GM21447 (cell line): Measurements from ENCODE around the gene WWC2.
"Not testable (repeated sequence)": the region's sequence is repeated elsewhere in the genome, so short reads cannot be mapped to it uniquely, and the experiment has no call there.

ENCODE experiments used
- ATAC-seq: cut with Tn5 transposase; IDR thresholded peaks from one replicate; pipeline ENCODE4 v1.9.1; 2021; ENCODE audit not compliant: unreplicated experiment

WWC2 gene

GRCh38 chr4:183326387-183326786, 227.3 kb downstream of the WWC2 start:
- not testable (repeated sequence) for ATAC-seq

- ATAC-seq: no peak
Observed at GRCh38 chr4:183326853-183327252, 227.8 kb downstream of the WWC2 start.

- no peak for ATAC-seq
Observed at GRCh38 chr4:183327827-183328226, 228.8 kb downstream of the WWC2 start.

DNA sequence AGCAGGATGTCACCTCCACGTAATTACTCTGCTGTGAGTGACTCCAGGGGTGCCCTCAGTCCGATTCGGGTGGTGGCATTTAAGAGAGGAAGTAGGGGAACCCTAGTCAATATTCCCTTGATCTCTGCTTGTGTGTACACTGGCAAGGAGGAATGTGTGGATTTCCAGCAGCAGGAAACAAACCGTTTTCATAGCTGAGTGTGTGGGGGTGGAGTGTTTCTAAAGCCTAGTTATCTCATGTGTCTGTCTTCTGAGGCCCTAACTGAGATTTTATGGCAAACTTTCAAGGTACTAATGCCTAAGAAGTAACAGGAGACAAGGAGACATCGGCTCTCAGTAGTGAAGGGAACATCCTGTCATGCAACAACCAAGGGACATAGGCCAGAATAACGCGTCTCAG, 229.8 kb downstream of the WWC2 start:
- ATAC-seq: no peak

DNA sequence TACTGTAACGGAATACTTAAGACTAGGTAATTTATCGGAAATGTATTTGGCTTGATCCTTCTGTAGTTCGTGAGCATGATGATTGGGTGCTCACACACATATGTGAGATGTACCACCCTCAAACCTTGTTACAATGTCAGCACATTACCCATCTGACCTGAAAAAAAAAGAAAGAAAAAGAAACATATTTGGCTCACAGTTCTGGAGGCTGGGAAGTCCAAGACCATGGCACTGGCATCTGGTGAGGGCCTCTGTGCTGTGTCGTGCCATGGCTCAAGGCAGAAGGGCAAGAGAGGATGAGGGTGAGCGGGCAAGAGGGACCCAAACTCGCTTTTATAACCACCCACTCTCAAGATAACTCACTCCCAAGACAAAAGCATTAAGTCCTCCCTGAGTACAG, 230.2 kb downstream of the WWC2 start:
- no peak for ATAC-seq

DNA sequence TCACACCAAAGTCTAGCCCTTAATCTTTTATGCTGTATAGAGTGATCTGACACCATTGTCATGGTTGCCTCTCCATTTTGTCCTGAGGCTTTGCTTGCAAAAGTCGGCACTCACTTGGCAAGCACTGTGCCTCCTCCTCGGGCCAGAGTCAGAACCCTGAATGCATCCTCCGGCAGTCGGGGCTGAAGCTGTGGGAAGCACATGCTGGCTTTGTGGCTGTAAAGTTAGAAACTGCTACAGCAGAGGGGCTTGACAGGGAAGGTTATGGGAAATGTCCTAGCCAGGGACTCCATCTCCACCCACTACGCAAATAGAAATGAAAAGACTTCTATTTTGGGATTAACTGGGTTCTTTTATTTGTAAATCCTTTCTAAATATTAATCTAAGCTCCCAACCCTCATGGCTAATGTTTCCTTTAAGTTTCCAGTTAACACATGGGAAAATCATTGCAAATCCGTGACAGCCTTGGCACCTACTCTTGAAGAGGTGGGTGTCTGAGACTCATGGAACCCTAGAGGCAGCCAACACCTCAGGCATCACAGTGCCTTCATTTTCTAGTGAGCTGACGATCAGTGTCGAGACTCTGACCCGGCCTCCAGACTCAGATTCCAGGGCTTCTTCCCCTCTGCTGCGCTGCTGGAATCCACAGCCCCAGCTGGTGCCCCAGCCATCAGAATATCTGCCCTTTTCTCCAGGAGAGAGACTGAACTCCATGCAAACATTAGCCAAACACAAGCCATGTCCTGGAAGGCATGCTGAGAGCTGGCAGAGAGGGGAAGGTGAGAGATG, 231.1 kb downstream of the WWC2 start:
- no peak for ATAC-seq

- ATAC-seq: no peak
Observed at GRCh38 chr4:183330841-183331240, 231.8 kb downstream of the WWC2 start.

DNA sequence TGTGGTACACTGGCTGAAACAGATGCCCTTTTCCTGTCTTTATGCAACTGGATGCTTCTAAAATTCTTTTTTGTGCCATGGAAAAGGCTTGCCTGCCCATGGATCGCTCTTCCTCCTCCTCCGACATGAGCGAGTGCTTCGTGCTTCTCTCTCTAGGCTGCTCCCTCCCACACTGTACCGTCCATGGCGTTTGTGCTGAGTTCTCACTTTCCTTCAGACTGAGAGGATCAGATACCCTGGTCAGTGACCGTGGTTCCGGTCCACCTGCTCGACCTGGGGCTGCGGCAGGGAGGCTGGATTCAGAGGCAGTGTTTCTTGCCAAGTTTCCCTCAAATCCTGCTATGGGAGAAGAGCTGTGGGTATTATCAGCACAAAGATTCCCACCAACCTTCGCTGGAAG, 233.4 kb downstream of the WWC2 start:
- ATAC-seq: no peak

DNA sequence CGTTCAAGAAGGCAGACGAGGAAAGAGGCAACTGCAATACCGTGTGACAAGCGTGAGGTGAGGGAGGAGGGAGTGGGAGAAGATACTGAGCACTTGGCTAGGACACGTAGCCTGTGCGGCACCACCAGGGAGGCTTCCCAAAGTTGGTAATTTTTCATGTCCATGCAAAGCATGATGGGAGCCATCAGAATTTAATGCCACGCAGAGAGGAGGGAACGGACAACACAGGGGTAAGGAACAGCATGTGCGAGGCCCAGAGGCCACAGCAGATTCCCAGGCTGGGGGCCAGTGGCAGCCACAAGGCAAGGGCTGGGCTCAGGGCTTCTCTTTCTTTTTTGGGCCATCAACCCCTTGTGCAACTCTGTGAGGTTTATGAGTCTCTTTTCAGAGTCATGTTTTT, 234.1 kb downstream of the WWC2 start:
- no peak for ATAC-seq

GRCh38 chr4:183333983-183334382, 234.9 kb downstream of the WWC2 start:
- ATAC-seq: no peak

DNA sequence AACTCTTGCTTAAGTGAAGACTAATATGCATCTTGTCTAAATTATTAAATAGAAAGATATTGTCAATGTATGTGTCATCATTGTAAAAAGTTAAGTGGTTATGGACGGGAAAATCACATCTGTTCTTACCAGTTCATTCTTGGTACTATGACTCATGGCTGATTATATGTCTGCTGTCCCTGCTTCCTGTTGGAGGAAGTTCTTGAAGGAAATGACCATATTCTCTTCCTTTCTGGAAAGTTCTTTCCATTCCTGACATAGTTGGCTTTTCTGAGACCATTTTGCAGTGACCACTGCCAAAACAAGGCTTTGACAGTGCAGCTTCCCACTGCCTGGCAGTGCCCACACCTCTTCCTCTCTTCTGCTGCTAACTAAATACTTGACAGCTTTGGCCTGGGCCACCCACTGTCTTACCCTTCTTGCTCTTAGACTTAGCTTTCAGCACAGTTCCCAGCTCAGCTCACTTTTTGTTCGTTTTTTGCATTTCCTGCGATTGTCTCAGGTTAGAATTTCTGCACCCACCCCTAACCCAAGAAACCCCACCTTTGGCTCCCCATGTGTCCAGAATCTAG, 236.4 kb downstream of the WWC2 start:
- no peak for ATAC-seq

DNA sequence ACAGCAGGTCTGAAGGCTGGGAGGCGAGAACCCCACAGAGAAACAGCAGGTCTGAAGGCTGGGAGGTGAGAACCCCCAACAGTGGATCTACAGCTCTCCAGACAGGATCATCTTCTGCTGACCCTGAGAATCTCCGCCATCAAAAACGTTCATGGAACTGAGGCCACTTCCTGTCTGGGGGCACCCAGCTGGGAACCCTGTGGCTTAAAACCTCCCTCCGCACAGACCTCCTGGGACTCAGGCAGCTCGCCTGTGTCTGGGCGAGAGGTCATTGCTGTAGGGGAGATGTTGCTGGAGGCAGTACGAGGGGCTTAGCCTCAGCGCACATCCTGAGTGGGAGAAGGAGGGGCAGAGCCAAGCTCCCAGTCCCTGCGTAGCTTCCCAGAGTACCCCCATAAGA, 238.3 kb downstream of the WWC2 start:
- ATAC-seq: no peak

- ATAC-seq: no peak
Observed at GRCh38 chr4:183337833-183338232, 238.8 kb downstream of the WWC2 start.

DNA sequence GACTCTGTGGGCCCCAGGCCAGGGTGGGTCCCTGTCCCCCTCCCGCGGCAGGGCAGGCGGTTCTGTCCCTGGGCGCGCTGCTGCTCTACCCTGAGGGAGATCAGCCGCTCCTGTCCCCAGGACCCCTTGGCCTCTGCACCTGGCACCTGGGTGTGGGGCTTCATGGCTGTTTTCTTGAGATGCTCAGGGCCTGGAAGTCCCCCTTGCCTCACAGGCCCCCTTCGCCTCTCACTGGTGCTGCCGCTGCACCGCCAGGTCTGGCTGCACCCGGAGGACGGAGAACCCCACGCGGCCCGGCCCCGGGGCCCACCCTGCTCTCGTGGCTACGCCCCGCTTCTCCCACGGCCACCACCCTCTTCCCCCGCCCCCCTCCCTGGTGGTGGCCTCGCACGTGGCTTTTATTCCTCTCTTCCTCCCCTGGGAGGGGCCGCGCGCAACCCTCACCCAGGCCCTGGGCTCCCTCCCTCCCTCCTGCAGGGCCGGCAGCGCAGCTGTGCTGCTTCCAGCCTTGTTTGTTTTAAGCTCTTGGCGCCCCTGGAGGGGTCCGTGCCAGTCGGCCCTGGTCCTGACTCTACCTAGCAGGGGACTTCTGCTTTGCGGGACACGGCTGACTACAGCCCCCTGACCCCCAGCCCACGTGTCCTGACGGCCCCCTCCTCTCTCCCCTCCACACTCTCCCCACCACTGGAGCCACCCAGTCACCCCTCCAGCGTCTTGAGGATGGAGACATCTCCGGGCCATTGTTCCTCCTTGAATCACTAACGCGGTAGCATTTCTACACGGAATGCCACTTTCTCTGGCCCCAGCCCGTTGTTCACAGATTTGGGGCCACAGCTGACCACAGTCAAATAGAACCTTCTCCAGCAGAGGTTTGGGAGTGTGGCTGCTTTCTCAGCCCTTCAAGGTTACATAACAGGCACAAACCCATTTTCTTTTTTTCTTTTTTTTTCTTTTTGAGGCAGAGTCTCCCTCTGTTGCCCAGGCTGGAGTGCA, 243.8 kb downstream of the WWC2 start:
- no peak for ATAC-seq

DNA sequence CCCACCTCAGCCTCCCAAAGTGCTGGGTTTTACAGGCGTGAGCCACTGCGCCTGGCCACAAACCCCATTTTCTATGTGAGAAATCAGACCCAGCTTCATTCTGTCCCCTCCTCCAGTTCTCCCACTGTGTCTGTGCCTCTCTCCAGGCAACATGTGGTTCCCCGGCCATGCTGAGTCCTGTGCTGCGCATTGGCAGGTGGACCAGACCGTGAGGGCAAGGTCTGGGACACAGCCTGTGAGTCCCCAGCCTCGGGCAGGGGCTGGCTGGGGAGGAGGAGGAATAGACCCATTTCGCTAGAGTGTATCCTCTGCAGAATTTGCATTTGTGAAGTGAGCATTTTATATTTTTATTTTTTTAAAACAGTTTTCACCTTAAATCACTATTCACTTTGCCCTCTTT, 244.7 kb downstream of the WWC2 start:
- ATAC-seq: no peak

GRCh38 chr4:183344523-183345255, 245.6 kb downstream of the WWC2 start:
- no peak for ATAC-seq

DNA sequence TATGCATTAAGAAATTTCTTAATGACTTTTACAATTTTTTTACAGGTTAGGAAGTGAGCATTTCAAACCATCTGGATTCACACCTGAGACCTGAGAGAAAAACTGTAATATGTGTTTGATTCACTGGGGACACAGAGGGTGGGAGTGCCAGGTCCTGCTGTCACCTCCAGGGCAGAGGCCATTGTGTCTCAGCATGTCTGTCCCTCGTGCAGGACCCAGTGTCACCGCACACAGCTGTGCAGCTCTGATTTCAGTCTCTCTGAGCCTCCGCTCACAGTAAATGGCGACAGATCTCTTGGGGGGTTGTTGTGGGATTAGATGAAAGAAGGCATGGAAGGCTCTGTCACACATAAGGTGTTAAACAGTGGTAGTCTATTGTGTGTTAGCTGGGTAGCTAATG, 246.2 kb downstream of the WWC2 start:
- ATAC-seq: no peak

GRCh38 chr4:183347146-183347545, 248.1 kb downstream of the WWC2 start:
- ATAC-seq: no peak

GRCh38 chr4:183347566-183347965, 248.5 kb downstream of the WWC2 start:
- no peak for ATAC-seq

GRCh38 chr4:183348136-183348535, 249.1 kb downstream of the WWC2 start:
- no peak for ATAC-seq
